Fibroblast of pulmonary artery (primary cell): Measurements from ENCODE around the gene MAP1A.
"Not testable (repeated sequence)": the region's sequence is repeated elsewhere in the genome, so short reads cannot be mapped to it uniquely, and the experiment has no call there.

ENCODE experiments used
- DNase-seq: peaks from one replicate; pipeline ENCODE4 v3.0.0-alpha.2; 2010; ENCODE audit warnings: low read depth
- H3K4me3 ChIP-seq: replicated peaks from 2 replicates; pipeline ENCODE4 v1.5.1; 2011; ENCODE audit warnings: low read depth, mild to moderate bottlenecking, control low read depth, low read length, moderate library complexity
- TF ChIP-seq, protein P1 (sequence below): IDR thresholded peaks from 2 replicates; pipeline ENCODE4 v1.5.1; 2011; ENCODE audit warnings: mild to moderate bottlenecking, control low read depth, low read length, inconsistent platforms; ENCODE audit errors: missing control alignments

Gene MAP1A

DNA sequence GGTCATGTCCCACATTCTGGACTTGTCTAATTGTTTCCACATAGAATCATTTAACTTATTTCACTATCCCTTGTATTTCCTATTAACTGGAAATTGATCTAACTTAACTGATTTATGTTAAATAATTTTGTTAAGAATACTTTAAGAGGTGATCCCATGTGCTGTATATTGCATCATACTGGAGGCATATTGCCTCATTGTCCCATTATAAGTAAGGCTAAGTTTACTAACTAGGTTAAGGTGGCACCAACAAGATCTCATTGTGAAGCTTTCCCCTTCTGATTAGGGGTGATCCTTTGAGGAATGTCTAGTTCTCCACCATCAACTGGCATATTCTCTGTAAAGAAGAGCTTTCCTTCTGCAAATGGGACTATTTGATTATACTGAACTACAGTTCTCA, 24.4 kb downstream of the MAP1A start:
- TF ChIP-seq, protein P1, sequence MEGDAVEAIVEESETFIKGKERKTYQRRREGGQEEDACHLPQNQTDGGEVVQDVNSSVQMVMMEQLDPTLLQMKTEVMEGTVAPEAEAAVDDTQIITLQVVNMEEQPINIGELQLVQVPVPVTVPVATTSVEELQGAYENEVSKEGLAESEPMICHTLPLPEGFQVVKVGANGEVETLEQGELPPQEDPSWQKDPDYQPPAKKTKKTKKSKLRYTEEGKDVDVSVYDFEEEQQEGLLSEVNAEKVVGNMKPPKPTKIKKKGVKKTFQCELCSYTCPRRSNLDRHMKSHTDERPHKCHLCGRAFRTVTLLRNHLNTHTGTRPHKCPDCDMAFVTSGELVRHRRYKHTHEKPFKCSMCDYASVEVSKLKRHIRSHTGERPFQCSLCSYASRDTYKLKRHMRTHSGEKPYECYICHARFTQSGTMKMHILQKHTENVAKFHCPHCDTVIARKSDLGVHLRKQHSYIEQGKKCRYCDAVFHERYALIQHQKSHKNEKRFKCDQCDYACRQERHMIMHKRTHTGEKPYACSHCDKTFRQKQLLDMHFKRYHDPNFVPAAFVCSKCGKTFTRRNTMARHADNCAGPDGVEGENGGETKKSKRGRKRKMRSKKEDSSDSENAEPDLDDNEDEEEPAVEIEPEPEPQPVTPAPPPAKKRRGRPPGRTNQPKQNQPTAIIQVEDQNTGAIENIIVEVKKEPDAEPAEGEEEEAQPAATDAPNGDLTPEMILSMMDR = no peak
- no peak overlapping the region for H3K4me3 ChIP-seq
- DNase-seq = peak; percentile 52

DNA sequence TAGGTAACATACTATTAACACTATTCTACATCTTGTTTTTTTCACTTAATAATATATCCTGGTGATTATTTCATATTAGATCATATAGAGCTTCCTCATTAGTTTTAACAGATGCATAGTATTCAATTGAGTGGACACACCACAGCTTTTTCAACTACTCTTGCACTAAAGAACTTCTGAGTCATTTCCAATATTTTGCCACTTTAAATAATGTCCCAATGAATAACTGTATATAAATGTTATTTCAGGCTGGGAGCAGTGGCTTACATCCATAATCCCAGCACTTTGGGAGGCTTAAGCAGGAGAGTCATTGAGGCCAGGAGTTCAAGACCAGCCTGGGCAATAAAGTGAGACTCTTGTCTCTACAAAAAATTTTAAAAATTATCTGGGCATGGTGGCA, 26.9 kb downstream of the MAP1A start:
- no peak overlapping the region for H3K4me3 ChIP-seq
- TF ChIP-seq, protein P1 = no peak
- DNase-seq = no peak

DNA sequence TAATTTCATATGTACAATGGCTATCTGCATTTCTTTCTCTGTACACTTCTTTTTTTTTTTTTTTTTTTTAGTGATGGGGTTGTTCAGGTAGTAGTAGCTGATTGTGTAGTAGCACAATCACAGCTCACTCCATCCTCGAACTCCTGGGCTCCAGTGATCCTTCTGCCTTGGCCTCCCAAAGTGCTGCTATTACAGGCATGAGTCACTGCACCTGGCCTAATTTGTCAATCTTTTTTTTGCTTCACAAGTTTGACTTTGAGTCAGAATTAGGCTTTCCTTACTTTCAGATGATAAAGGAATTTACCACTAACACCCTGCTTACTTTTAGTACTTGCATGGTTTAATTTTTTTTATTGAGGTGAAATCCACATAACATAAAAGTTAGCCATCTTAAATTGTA, 28.0 kb downstream of the MAP1A start:
- TF ChIP-seq, protein P1 = no peak
- H3K4me3 ChIP-seq = no peak overlapping the region
- DNase-seq = no peak

DNA sequence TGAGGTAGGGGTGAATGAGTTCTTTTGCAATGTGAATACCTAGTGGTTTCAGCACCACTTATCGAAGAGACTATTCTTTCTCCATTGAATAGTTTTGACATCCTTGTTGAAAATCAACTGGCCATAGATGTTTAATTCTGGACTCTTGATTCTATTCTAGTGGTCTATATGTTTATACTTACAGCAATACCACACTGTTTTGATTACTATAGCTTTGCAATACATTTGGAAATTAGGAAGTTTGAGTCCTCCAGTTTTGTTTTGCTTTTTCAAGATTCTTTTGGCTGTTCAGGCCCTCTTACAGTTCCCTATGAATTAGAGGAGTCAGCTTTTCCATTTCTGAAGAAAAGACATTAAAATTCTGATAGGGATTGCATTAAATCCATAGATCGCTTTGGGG, 30.1 kb downstream of the MAP1A start:
- DNase-seq = no peak
- TF ChIP-seq, protein P1 = no peak
- H3K4me3 ChIP-seq = no peak overlapping the region

DNA sequence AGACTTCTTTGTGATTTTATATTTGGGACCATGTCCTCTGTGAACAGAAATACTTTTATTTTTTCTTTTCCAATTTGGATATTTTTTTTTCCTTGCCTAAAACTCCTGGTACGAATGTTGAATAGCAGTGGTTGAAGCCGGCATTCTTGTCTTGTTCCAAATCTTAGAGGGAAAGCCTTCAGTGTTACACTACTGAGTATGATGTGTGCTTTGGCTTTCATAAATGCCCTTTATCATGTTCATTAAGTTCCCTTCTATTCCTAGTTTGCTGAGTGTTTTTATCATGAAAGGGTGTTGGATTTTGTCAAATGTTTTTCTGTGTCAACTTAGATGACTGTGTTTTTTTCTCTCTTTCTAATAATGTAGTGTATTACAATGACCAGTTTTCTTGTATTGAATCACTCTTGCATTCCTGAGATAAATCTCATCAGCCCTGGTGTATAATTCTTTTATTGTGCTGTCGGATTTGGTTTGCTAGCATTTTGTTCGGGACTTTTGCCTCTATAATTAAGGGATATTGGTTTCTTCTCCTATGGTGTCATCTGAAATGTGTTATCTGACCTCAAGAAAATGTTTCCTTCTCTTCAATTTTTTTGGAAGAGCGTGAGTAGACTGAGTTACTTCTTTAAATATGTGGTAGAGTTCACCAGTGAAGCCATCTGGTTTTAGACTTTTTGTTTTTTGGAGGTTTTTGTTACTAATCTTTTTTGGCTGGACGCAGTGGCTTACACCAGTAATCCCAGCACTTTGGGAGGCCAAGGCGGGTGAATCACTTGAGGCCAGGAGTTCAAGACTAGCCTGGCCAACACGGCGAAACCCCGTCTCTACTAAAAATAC, 33.3 kb downstream of the MAP1A start:
- no peak overlapping the region for H3K4me3 ChIP-seq
- TF ChIP-seq, protein P1 = no peak
- DNase-seq = peak; percentile 37

DNA sequence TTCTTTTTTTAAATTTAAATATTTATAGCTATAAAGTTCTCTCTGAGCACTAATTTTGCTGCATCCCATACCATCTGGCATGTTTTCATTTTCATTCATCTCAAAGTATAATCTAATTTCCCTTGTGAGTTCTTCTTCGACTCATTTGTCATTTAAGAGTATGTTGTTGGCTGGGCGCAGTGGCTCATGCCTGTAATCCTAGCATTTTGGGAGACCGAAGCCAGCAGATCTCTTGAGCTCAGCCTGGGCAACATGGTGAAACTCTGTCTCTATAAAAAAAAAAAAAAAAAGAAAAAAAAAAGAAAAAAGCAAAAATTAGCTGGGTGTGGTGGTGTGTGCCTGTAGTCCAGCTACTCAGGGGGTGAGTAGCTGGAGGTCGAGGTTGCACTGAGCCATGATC, 34.8 kb downstream of the MAP1A start:
- H3K4me3 ChIP-seq = no peak overlapping the region
- no peak for DNase-seq
- TF ChIP-seq, protein P1 = no peak

DNA sequence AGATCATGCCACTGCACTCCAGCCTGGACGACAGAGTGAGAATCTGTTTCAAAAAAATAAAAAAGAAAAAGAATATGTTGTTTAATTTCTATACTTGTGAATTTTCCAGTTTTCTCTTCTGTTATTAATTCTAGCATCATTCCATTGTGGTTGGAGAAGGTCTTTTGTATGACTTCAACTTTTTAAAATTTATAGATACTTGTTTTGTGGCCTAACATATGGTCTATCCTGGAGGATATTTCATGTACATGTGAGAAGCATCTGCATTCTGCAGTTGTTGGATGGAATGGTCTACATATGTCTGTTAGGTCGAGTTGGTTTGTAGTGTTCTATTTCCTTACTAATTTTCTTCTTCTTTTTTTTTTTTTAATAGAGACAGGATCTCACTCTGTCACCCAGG, 35.6 kb downstream of the MAP1A start:
- no peak overlapping the region for H3K4me3 ChIP-seq
- DNase-seq = no peak
- TF ChIP-seq, protein P1 = no peak

DNA sequence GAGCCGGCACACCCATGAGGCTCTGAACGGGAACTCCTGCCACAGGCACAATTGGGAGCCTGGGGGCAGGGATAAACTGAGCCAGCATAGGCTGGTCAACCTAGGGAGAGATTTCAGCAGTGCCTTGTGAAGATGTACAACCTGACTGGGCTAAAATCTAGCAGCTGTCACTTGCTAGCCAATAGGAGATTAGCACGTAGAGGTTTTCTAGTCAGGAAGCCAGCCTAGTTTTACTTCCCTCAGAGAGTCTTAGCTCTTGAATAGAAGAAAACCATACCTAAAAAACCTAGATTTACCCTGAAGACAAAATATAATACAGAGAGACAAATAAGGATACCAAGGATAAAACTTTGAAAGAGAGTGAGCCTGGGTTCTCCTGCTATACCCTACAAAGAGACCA, 45.3 kb downstream of the MAP1A start:
- H3K4me3 ChIP-seq, DNase-seq: not testable (repeated sequence)

DNA sequence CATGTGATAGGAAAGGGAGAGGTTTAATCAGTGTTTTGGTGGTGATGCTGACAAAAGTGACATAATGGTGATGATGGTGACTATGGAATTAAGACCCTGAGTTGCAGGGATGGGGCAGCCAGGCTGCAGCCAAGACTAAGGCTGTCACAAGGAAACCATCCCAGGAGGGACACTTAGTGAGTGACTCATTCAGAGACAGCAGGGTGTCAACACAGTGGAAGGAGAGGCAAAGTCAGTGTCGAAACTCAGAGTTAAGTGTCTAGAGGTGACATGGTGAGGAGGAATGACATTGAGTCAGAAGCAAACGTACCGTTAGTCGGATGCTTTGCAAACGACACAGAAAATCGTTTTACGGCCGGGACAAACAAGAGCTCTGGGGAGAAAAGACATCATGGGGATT, 46.4 kb downstream of the MAP1A start:
- not testable (repeated sequence) for H3K4me3 ChIP-seq, DNase-seq

DNA sequence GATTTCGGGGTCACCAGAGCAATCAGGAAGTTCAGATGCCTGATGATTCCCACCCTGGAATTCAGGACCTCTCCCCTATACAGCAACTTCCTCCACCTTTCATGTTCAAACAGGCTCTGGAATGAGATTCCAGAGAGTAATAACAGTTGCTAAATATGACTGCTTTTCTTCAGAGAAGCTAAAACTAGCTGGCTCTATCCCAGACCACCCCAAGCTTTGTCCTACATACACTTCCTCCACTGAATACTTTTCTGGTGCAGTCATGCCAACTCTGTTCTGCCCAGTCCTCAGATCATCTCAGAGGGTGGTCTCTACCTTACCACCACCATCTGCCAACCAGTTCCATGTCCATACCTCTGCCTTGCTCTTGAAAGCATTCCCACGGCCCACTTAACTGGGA, 49.2 kb downstream of the MAP1A start:
- not testable (repeated sequence) for DNase-seq, H3K4me3 ChIP-seq
